GM19328 (cell line): ENCODE results near the gene ATP2A3.
A peak's percentile ranks its signal among the peaks of the same experiment; 100 is the strongest.

Experiments
- ATAC-seq: cut with Tn5 transposase; IDR thresholded peaks from one replicate; pipeline ENCODE4 v1.9.1; 2021; ENCODE audit warnings: mild to moderate bottlenecking, moderate library complexity; ENCODE audit not compliant: unreplicated experiment

ATP2A3 gene

DNA sequence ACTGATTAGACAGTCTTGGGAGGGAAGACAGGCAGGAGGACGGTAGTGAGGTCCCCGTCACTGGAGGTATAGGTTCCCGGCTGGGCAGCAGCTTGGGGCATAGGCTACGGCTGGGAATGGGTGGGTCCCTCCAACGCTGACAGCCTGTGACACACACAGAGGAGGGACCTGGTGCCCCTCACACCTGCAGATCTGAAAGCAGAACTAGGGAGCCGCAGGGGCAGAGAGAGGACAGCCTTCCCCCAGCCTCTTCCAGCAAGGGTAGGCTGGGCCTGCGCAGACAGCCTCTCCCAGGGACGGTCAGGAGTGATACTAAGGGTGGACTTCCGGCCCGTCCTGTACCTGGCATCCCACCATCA lies 49.9 kb downstream of the ATP2A3 start:
- no peak for ATAC-seq

DNA sequence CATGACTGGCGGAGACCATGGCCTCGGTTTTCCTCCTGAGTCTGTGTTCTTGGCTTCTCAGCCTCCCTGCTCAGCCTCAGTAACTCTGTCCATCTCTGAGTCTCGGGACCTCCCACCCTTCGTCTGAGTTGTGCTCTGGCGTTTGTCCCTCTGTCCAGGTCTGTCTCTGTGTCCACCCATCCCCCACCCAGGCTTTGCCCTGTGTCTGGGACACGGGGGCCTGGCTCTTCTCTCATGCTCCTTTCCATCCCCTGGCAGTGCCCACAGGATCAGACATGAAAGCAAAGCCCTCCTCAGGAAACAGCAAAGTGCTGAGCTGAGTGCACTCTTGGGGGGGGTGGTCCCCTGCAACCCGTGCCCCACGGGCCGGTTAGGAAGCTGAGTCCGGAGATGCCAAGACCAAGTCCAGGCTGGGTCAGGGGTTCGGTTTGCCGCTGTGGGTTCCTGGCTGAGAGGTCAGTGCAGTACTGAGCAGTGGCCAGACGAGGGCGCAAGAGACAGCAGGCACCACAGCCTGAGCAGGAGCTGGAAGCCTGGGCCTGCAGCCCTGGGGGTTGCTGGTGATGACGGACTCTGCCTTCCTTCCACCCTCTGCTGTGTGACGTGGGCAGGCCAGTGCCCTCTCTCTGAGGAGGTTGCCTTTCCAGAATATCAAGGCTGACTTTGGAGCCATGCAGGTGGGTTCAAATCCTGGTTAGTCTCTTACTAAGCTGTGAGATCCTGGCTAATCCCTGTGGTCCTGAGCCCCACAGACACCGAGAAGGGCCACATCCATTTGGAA lies 50.5 kb downstream of the ATP2A3 start:
- ATAC-seq: peak; percentile 47

DNA sequence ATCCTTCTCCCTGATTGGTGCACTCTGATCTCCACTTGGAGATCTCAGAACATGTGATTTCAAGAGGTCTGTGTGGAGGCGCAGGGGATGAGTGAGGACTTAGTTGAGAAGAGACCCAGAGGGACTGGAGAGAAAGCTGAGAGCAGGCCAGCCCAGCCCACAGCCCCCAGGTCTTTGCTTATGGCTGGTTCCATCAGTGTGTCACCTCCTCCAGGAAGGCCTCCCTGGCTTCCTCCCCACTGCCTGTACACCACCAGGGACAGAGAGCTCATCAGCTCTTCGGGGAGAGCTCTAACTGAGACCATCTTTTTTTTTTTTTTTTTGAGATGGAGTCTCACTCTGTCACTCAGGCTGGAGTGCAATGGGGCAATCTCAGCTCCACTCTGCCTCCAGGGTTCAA lies 51.4 kb downstream of the ATP2A3 start:
- ATAC-seq: no peak

DNA sequence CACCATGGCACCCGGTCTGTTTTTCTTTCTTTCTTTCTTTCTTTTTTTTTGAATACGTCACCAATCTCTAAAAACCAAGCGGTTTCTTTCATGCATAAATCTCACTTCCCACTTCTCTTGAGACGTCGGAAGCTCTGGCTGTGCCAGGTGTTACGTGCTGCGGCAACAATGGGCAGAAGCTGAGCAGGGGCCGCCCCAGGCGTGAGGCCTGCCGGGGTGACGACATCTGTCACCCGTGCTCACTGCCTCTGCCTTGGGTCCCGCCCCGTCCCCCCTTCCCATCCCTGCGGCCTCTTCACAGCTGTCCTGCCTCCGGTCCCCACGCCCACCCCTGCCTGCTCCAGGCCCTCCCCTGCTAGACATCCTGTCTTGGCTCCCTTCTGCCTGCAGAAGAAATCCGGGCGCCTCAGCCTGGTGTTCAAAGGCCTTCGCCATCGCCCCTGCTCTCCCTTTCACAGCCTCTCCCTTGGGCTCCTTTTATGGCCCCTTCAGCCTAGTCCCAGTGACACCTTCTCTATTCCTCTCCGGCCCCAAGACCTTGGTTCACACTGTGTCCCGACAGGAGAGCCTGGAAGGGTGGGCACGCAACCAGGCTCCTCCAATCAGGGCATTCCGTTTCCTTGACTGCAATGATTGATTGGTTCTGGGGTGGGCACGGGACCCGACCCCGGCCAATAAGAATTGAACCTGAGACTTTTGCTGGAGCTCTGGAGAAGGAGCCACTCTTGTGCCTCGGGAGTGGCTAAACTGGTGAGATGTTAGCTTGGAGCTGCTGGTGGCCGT lies 52.8 kb downstream of the ATP2A3 start:
- ATAC-seq: peak; percentile 63

DNA sequence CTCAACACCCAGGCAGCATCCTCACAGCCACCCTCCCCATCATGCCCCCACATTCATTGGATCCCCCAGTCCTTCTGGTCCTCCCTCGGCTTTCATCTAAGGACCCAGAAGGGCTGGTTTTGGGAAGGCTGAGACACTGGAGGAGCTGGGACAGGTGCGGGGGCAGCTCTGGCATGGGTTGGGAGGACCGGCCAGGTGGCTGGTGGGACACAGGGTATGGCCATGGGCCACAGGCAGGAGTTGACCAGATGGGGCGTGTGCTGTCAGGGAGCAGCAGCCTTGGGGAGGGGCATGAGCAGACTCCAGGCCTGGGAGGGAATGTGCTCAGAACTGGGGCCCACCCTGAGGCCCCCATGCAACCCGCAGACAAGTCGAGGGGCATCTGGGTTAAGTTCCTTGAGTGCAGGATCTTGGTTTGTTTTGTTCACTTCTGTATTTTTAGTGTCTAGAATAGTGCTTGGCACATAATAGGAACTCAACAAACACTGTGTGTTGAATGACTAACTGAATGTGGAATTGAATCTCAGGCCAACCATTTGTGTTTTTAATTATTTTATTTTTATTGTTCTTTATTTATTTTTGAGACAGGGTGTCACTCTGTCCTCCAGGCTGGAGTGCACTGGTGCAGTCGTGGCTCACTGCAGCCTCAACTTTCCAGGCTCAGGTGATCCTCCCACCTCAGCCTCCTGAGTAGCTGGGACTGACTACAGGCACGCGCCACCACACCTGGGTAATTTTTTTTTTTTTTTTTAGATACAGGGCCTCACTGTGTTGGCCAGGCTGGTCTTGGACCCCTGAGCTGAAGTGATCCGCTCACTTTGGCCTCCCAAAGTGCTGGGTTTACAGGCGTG lies 53.6 kb downstream of the ATP2A3 start:
- ATAC-seq: no peak

DNA sequence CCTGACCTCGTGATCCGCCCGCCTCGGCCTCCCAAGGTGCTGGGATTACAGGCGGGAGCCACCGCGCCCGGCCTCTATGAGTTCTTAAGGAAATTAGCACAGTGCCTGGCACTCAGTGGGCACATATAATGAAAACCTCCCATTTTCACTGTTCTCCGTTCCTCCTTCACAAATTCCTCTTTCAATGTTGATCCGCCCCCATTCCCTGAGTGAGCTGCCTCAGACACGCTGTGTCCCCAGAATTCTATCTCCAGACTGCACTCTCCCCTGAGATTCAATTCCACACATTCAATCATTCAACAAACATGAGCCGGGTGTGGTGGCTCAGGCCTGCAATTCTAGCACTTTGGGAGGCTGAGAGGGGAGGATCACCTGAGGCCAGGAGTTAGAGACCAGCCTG lies 55.0 kb downstream of the ATP2A3 start:
- ATAC-seq: no peak

DNA sequence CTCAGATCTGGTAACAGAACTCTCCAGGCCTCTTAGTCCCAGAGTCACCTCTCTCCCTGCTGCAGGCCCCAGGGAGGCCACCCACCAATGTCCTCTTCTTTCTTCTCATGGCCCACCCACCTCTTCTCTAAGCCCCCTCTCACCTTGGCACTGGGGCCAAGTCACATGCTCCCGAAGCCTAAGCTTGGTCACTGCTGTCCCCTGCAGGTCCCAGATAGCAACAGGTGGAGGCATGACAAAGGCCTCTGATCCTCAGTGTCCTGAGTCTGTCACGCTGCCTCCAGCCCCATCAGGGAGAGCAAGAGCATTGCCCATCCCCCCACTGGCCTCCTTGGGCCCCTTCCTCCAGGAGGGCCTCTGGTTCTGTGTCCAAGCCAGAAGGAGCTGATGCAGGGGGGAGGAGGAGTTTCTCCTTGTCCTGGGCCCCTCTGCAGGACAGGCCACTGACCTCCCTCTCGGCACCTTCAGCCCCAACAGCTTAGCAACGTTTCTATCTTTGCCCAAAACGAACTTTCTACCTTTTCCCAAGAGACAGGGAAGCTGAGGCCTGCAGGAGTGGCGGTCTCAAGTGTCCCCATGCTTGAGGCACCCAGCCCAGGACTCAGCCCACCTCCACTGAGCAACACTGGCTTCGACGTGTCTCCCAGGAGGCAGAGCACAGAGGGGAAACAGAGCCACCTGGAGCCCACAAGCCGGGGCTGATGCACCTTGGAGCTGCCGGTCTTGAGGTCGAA lies 56.6 kb downstream of the ATP2A3 start:
- ATAC-seq: no peak

DNA sequence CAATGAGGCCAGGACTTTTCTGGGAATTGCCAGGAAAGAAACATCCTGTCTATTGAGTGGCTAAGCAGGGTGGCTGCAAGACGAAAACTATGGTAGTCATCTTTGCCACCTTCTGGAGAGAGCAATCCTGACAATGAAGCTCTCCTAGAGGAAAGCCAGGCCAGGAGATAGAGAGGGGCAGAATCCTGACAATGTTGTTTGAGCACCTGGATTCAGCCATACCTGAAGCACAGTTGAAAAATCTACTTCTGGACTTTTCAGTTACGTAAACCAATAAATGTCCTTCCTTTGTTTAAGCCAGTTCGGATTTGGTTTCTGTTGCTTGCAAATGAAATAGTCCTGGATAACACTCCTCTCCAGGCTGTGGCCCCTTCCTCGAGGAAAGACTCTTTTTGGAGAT lies 57.4 kb downstream of the ATP2A3 start:
- no peak for ATAC-seq

DNA sequence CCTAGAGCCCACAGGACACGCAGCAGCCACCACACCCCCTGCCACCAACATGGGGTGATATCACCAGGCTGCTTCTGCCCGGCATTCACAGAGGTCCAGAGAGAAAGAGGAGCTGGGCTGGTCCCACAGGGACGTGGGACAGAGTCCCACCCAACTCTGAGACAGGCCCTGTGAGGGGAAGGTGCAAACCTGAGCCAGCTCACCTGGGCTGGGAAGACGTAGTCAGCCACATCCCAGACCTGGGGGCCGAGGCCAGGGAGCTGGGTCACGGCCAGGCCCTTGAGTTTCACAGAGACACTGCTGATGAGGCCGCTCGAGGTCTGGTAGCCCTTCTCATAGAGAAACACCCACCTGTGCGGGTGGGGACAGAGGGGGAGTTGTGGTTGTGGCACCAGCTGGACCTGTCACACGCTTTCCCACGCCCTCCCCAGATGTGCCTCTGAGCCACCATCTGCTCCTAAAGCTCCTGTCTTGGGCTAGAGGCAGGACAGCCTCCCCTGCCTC lies 59.2 kb downstream of the ATP2A3 start:
- no peak for ATAC-seq

DNA sequence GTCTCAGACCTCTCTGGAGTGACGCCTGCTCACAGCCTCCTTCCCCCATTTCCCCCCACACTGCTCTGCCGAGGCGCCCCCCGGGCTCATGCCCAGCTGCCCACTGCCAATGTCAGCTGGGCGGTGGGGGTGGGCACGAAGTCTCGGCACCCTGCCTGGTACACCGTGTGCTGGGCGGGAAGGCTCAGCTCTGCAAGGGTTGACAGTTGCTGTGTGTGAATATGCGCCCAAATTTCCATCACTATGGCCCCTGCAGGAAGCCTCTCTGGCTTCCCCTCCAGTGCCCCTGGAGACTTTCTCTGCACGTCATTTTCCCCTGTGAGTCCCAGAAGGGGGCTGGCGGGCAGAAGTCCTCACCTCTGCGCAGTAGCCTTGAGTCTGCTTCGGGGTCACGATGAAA lies 59.7 kb downstream of the ATP2A3 start:
- no peak for ATAC-seq

DNA sequence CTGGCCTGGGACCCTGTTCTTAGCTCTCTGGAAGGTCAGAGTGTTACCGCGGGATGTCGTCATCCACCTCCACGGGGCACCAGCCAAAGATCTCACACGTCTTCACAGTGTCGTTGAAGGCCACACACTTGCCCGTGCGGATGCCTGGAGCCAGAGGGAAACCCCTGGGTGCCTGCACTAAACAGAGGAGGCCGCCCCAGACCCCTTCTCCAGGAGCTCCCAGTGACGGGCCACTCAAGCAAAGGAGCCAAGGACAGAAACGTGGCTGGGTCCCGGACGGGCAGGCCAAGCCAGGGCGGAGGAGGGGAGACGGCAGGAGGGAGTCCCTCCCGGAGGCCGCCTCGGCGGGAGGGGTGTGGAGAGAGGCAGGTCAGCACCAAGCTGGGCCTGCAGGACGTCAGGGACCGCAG lies 60.4 kb downstream of the ATP2A3 start:
- no peak for ATAC-seq

DNA sequence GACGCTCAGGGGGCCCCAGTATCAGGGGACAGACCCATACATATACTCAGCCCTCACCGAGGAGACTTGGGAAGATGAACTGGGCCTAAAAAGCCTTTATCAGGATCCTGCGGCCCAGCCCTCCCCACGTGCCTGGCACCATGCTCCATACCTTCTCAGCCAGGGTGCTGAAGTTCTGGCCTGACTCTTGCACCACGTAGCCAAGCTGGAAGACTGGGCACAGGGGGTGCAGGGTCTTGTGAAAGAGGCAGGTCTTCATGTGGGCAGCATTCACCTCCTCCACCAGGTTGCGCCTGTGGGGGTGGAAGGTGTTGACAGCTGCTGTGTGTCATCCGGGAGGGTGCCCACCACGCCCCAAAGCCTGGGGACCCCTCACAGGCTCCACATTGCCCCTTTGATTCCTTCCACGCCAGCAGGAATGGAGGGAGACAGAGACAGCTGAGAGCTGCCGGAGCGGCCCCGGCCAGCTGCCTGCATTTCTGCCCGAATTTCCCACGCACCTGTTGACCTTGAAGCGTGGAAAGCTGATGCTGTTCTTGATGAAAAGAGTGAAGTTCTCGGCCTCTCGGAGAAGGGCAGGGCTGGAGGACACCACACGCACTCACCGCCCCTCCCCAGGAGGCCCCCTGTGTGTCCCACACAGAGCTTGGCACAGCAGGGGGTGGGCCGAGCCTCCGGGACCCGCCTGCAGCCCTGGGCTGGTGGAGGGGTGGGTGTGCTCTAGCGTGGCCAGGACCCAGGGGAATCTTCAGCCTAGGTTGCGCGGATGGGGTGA lies 61.0 kb downstream of the ATP2A3 start:
- ATAC-seq: no peak

DNA sequence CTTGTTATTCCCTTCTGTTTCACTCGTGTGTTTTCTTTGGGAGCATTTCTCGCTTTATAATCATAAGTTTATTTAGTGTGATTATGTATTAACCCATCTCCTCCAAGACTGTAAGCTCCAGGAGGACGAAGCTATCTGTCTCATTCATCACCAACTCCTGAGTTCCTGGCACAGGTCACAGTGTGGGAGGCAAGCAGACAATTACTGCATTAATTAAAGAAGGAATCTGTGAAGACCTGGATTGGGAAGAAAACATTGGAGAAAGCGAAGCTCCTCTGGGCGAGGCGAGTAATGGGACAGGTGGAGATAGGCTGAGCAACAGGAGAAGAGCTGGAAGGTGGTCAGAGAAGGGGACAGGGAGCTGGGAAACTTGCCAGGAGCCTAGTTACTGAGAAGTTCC lies 63.6 kb downstream of the ATP2A3 start:
- no peak for ATAC-seq

DNA sequence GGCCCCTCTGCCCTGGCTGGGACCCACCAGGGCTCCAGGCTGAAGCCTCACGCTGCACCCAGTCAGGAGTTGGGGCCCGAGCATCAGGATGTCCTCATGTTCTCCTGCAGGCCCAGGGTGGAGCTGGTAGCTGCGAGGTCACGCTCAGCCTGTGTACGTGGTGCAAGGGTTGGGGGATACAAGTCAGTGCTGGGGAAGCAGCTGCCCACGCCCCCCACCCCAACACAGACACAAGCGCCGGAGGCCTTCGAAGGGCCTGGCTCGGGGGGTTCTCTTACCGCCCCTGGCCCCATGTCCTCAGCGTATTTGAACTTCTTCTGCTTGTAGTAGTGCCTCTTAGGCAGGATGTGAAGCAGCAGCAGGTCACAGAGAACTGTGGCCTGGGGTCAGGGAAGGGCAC lies 66.5 kb downstream of the ATP2A3 start:
- no peak for ATAC-seq

DNA sequence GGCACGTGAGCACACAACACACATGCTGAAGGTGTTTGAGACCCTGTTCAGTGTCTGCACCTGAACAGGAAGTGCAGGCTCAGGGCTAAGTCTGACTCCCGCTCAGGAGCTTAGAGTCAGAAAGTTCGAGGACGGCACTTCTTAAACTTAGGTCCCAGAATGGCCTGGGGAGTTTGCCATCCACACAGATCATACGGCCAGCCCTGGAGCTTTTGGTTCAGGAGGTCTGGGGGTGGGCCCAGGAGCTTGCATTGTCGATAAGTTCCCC lies 67.3 kb downstream of the ATP2A3 start:
- ATAC-seq: no peak

DNA sequence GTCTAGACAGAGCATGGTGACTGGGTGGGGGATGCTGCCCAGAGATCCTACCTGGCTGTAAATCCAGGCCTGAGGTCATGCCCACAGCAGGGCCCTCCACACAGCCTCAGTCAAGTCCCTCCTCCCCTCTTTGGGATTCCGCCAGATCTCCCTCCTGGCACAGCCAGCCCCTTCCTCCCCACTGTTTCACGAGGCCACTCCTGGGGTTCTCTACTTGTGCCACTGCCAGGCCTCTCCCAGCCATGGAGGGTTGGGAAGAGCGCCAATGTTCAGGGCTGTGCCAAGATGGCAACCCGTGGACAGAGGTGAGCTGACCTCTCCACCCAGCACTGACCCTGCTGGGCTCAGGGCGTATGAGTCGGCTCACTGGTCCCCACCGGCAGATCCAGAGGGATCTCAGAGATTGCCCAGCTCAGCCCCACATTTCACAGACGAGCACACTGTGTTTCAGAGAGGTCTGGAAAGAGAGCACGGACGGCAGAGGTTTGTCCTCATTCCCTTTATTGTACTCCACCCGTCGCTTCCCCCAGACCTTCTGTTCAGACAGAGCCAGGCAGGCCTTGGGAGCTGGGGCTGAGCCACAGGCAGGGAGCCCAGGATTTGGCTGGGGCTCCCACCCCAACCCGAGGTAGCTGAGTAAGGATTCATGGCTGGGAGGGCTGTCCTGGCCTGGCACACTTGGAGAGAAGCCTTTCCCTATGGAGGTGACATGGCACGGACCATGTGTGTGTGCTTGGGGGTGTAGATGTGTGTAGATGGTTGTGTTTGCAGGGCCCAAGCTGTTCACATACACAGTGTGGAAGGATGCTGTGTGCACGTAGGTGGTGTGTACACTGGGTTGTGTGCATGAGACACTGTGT lies 67.9 kb downstream of the ATP2A3 start:
- no peak for ATAC-seq

DNA sequence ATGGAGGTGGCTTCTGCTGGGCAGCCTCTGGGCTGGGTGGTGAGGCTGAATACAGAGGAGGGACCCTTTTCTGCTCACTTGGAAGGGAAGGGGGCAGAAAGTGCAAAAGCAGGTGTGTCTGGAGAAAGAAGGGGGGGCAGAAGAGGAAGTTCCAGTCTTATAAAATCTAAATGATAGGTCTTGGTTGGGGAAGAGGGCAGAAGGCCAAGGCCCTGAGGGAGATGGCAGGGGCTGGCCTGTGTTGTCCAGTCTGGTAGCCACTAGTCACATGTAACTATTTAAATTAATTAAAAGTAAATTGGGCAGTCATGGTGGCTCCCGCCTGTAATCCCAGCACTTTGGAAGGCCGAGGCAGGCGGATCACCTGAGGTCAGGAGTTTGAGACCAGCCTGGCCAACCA lies 68.9 kb downstream of the ATP2A3 start:
- no peak for ATAC-seq

DNA sequence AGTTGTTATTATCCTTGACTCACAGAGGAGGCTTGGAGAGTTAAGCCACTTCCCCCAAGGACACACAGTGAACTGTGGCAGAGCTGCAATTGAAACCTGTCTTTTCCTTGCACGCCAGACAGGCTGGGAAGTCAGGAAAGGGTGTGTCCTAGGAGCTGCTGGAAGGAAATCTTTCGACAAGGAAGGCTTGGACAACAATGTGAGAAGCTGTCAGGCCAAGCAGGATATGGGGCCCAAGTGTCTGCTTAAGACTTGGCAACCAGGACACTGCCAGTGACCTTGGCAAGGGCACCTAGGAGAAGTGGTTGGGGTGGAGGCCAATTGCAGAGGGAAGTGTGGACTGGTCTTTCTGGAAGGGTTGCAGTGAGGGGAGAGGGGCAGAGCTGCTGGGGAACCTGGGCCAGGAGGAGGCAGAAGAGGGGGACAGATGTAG lies 69.3 kb downstream of the ATP2A3 start:
- no peak for ATAC-seq

DNA sequence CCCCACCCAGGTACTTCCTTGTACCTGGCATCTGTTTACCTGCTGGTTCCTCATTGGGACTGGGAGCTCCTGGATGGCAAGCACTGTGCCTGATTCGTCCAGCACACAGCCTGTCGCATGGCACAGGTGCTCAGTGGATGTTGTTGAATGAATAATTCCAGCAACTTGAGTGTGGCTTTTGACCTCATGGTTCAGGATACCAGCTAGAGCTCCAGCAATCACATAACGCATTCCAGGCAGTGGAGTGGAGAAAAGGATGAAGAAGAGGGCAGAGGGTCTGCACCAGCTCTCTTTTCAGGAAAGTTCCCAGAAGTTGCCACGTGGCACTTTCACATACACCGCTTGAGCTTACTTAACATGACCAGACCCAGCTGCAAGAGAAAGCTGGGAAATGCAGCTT lies 70.0 kb downstream of the ATP2A3 start:
- ATAC-seq: no peak
